ENCODE data around the gene HASPIN. TPM values are rescaled to one million over a fixed set of nuclear protein-coding genes. Genes with fewer than 3 reads are reported as not detected.
A peak's percentile ranks its signal among the peaks of the same experiment; 100 is the strongest.

Gene HASPIN
- total and polyA plus RNA-seq, 9 of the 15 experiments (the other 6 are each of a cell fraction or from before 2014, with no cell fraction given): 0.81 to 13.5 (median 9.9) TPM

GRCh38 chr17:3723556-3724377, at the start of gene HASPIN (continued):
- TF ChIP-seq ZMIZ1 (IDR thresholded peaks at IDR 0.05; ENCODE audit: low read depth in 2 of 2, low read length in 2 of 2) (no peak), ZBTB33 (CRISPR knock-in tag; IDR thresholded peaks at IDR 0.05) (peak; percentile 58; the same call in 1 of the 2 replicates), GTF2E2 (tag; IDR thresholded peaks at IDR 0.05) (peak; percentile 55; the same call in 1 of the 2 replicates), L3MBTL2 (IDR thresholded peaks at IDR 0.05) (peak; percentile 80), CREB1 (IDR thresholded peaks at IDR 0.05) (peak; percentile 68), CREB1 (CRISPR knock-in tag; IDR thresholded peaks at IDR 0.05) (peak; percentile 85), KDM5B (IDR thresholded peaks at IDR 0.05; ENCODE audit: insufficient replicate concordance, low read depth, low read length) (peak; percentile 77), CTBP1 (IDR thresholded peaks at IDR 0.05; ENCODE audit: borderline replicate concordance) (peak; percentile 47; the same call in 1 of the 2 replicates), NR2C2 (CRISPR knock-in tag; IDR thresholded peaks at IDR 0.05) (no peak; the same call in 1 of the 2 replicates), NR2C2 (tag; IDR thresholded peaks at IDR 0.05) (peak; percentile 41; the same call in 1 of the 2 replicates), ZFX (CRISPR knock-in tag; IDR thresholded peaks at IDR 0.05) (peak; percentile 94), MEF2D (tag; conservative IDR thresholded peaks at IDR 0.05; ENCODE audit: low read depth) (no peak), DEAF1 (CRISPR knock-in tag; IDR thresholded peaks at IDR 0.05) (no peak), SAP30 (IDR thresholded peaks at IDR 0.05; ENCODE audit: borderline replicate concordance, insufficient read depth, low read depth, low read length, poor library complexity, severe bottlenecking) (peak; percentile 87), SMAD1 (IDR thresholded peaks at IDR 0.05; ENCODE audit: low read depth, low read length, partially characterized antibody) (peak; percentile 73), U2AF2 (optimal IDR thresholded peaks at IDR 0.05; ENCODE audit: low read depth, low read length) (no peak), CTCF (IDR thresholded peaks at IDR 0.05 in 2 of 3, conservative IDR thresholded peaks at IDR 0.05 in 1 of 3; ENCODE audit: insufficient read depth in 2 of 3, low read depth in 1 of 3, low read length in 3 of 3) (no peak), MECOM (CRISPR knock-in tag; IDR thresholded peaks at IDR 0.05) (no peak)
